AG04450 (cell line): Measurements from ENCODE around the gene ATP23. TPM values are rescaled to one million over a fixed set of nuclear protein-coding genes. Genes with fewer than 3 reads are reported as not detected.

ENCODE experiments used
- CTCF ChIA-PET: fragments of 300-600, 350-600 bp; formaldehyde crosslinking; extraction: SDS; loops from one replicate; lab custom pipeline; 2022; ENCODE audit warnings: antibody characterized with exemption, inconsistent platforms; lab: Charles Lee
- POLR2A ChIA-PET: fragments of 350-600 bp; formaldehyde crosslinking; extraction: SDS; loops from one replicate; lab custom pipeline; 2021; ENCODE audit warnings: antibody characterized with exemption, inconsistent platforms; lab: Yijun Ruan, JAX
- DNase-seq: peaks from one replicate; pipeline ENCODE4 v3.0.0-alpha.2; 2011; ENCODE audit warnings: low read depth, low spot score
- H3K27ac ChIP-seq: one replicate; pipeline ENCODE4 v1.5.1; 2012; ENCODE audit warnings: low read depth, low read length, control low read depth
- H3K27me3 ChIP-seq: one replicate; pipeline ENCODE4 v1.6.0; 2012; ENCODE audit warnings: low read length; ENCODE audit not compliant: control insufficient read depth, insufficient read depth
- H3K4me3 ChIP-seq: 2 replicates; pipeline ENCODE4 v1.5.1; 2011; ENCODE audit warnings: mild to moderate bottlenecking, low read depth, low read length, control low read depth
- H3K9me3 ChIP-seq: 2 replicates; pipeline ENCODE4 v1.5.1; 2012; ENCODE audit warnings: low read length; ENCODE audit not compliant: control insufficient read depth, insufficient read depth
- polyA plus RNA-seq: library from polyadenylated mRNA; depleted of rRNA; stranded (reverse); fragments of >200 nt; gene quantifications from 2 replicates; pipeline ENCODE4 v1.2.3, GENCODE V29; 2011
- TF ChIP-seq, protein P1 (sequence below): IDR thresholded peaks from 2 replicates; pipeline ENCODE4 v1.5.1; 2011; ENCODE audit warnings: low read depth, low read length, control low read depth, inconsistent platforms

Gene ATP23
- polyA plus RNA-seq, 1 experiment: 13.1 TPM

DNA sequence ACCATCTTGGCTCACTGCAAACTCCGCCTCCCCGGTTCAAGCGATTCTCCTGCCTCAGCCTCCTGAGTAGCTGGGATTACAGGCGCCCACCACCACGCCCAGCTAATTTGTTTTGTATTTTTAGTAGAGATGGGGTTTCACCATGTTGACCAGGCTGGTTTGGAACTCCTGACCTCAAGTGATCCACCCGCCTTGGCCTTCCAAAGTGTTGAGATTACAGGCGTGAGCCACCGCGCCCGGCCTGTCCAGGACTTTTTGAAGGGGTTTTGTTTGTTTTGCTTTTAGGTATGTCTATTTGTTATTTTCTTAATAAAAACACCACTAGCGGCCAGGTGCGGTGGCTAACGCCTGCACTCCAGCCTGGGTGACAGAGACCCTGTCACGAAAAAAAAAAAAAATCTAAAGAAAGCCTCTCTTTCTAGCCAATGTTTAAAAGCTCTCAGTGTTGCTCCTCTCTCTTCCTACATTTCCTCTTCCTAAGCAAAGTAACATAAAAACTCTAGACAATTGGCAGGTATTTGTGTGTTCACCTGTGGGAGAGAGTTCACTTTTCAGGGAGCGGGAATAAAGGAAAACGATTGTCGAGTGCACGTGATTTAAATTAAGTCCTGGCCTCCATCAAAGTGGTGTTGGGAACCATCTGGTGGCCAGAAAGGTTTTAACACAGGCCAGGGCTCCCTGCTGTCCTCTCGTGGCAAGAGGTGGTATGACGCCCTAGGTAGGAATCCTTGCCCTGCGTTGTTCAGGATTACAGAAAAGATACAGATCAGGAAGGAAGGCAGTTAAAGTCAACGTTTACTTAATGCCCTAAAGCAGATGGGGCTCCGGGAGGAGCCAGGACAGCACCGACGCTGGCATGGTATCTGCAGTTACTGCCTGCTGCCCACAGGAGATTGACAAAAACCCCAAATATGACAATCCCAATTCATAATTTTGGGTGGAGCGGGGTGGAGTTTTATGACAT lies 36.2 kb upstream of the ATP23 start:
- Histone ChIP-seq H3K9me3 (no peaks in the 10 kb centered on the region), H3K27me3 (peaks cover 19% of the 10 kb centered on the region), H3K4me3 (no peak overlapping the region), H3K27ac (no peak overlapping the region)
- TF ChIP-seq, protein P1, sequence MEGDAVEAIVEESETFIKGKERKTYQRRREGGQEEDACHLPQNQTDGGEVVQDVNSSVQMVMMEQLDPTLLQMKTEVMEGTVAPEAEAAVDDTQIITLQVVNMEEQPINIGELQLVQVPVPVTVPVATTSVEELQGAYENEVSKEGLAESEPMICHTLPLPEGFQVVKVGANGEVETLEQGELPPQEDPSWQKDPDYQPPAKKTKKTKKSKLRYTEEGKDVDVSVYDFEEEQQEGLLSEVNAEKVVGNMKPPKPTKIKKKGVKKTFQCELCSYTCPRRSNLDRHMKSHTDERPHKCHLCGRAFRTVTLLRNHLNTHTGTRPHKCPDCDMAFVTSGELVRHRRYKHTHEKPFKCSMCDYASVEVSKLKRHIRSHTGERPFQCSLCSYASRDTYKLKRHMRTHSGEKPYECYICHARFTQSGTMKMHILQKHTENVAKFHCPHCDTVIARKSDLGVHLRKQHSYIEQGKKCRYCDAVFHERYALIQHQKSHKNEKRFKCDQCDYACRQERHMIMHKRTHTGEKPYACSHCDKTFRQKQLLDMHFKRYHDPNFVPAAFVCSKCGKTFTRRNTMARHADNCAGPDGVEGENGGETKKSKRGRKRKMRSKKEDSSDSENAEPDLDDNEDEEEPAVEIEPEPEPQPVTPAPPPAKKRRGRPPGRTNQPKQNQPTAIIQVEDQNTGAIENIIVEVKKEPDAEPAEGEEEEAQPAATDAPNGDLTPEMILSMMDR: peak; percentile 100
- peak; percentile 73 for DNase-seq
- ChIA-PET CTCF (interaction anchor here (0.6 to 8.2 kb wide), 37 partner anchors 9 to 149 kb away, joined by 3 to 124 read pairs (median 6); partner anchors contain the start of genes AVIL and TSFM), POLR2A (no interaction called here)

DNA sequence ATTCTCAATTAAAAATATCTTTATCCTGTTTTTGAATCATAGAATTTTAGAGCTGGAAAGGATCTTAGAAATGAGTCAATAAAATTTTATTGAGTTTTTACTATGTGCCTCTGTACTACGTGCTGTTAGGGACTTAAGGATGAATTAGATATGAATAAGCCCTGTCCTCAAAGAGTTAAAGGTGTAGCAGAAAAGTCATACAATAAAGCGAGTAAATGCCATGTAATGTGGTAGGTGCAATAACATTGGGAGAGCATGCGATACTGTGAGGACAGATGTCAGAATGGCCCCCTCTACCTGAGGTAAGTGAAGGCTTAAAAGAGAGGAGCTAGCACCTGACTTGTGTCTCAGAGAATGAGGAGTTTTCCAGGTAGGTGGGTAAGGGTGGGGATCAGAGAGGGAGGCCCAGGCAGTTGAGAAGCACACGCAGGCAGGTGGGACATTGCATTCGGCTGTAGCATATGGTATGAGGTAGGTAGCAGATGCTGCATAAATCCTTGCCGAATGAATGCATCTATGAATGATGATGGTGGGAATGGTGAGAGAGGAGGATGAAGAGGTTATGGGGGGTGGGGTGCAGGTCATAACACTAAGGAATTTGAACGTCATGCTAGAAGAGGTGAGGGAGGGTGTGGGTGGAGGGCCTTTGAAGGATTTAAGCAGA lies 35.4 kb upstream of the ATP23 start:
- CTCF ChIA-PET: interaction anchor here (0.6 to 8.2 kb wide), 28 partner anchors 9 to 149 kb away, joined by 3 to 124 read pairs (median 6); partner anchors contain the start of gene AVIL
- Histone ChIP-seq H3K27me3 (peaks cover 21% of the 10 kb centered on the region), H3K4me3 (no peak overlapping the region), H3K27ac (no peak overlapping the region), H3K9me3 (no peaks in the 10 kb centered on the region)
- POLR2A ChIA-PET: interaction anchor here (0.6 kb wide), 1 partner anchor 73 kb away, joined by 3 read pairs; no protein-coding TSS in a partner anchor
- DNase-seq: no peak
- TF ChIP-seq, protein P1: no peak

DNA sequence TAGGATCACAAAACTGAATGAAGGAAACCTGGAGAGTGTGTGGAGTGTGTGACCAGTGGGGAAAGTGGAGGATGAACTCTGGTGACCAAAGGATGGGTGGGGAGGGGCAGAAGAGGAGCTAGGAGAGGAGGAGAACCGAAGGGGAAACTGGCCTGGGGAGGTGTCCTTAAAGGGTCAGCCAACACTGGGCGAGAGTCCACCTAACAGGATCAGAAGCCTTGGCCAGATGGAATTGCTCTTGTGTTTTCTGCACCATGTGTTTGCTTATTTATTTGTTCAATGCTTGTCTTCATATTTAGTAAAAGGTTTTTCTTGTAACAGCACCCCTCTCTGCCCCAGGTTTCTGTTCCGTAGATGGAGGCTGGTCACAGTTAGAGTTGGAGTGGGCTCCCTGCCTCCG lies 34.5 kb upstream of the ATP23 start:
- CTCF ChIA-PET: interaction anchor here (0.6 to 8.2 kb wide), 6 partner anchors 10 to 124 kb away, joined by 3 to 124 read pairs (median 8); partner anchors contain the start of gene TSFM
- POLR2A ChIA-PET: interaction anchor here (1.0 kb wide), 1 partner anchor 11 kb away, joined by 3 read pairs; no protein-coding TSS in a partner anchor
- Histone ChIP-seq H3K9me3 (no peaks in the 10 kb centered on the region), H3K27ac (no peak overlapping the region), H3K4me3 (no peak overlapping the region), H3K27me3 (peaks cover 24% of the 10 kb centered on the region)
- DNase-seq: no peak
- TF ChIP-seq, protein P1: no peak

DNA sequence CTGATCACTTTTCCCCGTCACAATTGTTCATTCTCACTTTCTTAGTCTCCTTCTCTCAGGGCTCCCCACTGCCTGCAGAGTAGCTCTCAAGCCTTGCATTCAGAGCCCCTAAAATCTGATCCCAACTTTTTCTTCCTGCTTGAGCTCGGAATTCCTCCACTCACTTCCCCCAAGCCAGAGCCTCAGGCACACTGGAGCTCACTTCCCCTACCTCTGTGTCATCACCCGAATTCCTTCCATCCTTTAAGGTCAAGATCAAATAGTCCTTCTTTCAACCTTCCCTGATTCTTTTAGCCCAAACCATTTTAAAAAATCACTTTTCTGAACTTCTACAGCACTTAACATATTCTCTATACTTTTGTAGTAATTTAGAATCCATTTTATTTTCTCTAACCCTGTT lies 34.1 kb upstream of the ATP23 start:
- CTCF ChIA-PET: interaction anchor here (0.6 to 8.2 kb wide), 6 partner anchors 10 to 124 kb away, joined by 3 to 124 read pairs (median 8); partner anchors contain the start of gene TSFM
- Histone ChIP-seq H3K27ac (no peak overlapping the region), H3K4me3 (no peak overlapping the region), H3K27me3 (peaks cover 24% of the 10 kb centered on the region), H3K9me3 (no peaks in the 10 kb centered on the region)
- TF ChIP-seq, protein P1: no peak
- DNase-seq: no peak
- POLR2A ChIA-PET: interaction anchor here (1.0 kb wide), 1 partner anchor 11 kb away, joined by 3 read pairs; no protein-coding TSS in a partner anchor
